ENCODE results near the gene SNX24.
A peak's percentile ranks its signal among the peaks of the same experiment; 100 is the strongest.
"Not testable (repeated sequence)": the region's sequence is repeated elsewhere in the genome, so short reads cannot be mapped to it uniquely, and the experiment has no call there.

Gene SNX24

GRCh38 chr5:122871661-122872060 is 26.2 kb downstream of the SNX24 start:
- peak; percentile 38 to 43 for DNase-seq

GRCh38 chr5:122874179-122874875 is 28.9 kb downstream of the SNX24 start:
- DNase-seq, result peak; percentile 20 to 26

- DNase-seq, result peak; percentile 73 to 75
Measured at GRCh38 chr5:122877518-122877917, 32.1 kb downstream of the SNX24 start.

GRCh38 chr5:122879076-122879475 is 33.7 kb downstream of the SNX24 start:
- no peak for DNase-seq

GRCh38 chr5:122880170-122880689 is 34.8 kb downstream of the SNX24 start:
- DNase-seq, result no peak

- DNase-seq, result no peak
Measured at GRCh38 chr5:122880749-122881148, 35.3 kb downstream of the SNX24 start.

GRCh38 chr5:122882831-122883230 is 37.4 kb downstream of the SNX24 start:
- DNase-seq, result no peak

- DNase-seq, result no peak
Measured at GRCh38 chr5:122885045-122885517, 39.7 kb downstream of the SNX24 start.

GRCh38 chr5:122885891-122886290 is 40.5 kb downstream of the SNX24 start:
- no peak for DNase-seq

- no peak for DNase-seq
Measured at GRCh38 chr5:122895141-122895540, 49.7 kb downstream of the SNX24 start.

GRCh38 chr5:122896598-122897282 is 51.3 kb downstream of the SNX24 start:
- peak; percentile 3 to 8 for DNase-seq

GRCh38 chr5:122897283-122897602 is 51.8 kb downstream of the SNX24 start:
- no peak for DNase-seq

GRCh38 chr5:122901346-122901745 is 55.9 kb downstream of the SNX24 start:
- no peak for DNase-seq

- no peak for DNase-seq
Measured at GRCh38 chr5:122902263-122902662, 56.9 kb downstream of the SNX24 start.

GRCh38 chr5:122906768-122907167 is 61.4 kb downstream of the SNX24 start:
- DNase-seq, result no peak

GRCh38 chr5:122907276-122907675 is 61.9 kb downstream of the SNX24 start:
- no peak for DNase-seq

- DNase-seq, result no peak
Measured at GRCh38 chr5:122908108-122908507, 62.7 kb downstream of the SNX24 start.

- peak in 1 of 2 donors; percentile 4 for DNase-seq
Measured at GRCh38 chr5:122908662-122909061, 63.2 kb downstream of the SNX24 start.

GRCh38 chr5:122909470-122910100 is 64.2 kb downstream of the SNX24 start:
- no peak for DNase-seq

GRCh38 chr5:122913436-122913835 is 68.0 kb downstream of the SNX24 start:
- not testable (repeated sequence) for DNase-seq

- DNase-seq, result no peak
Measured at GRCh38 chr5:122915717-122916461, 70.5 kb downstream of the SNX24 start.

GRCh38 chr5:122916490-122916889 is 71.1 kb downstream of the SNX24 start:
- no peak for DNase-seq

GRCh38 chr5:122919969-122920368 is 74.6 kb downstream of the SNX24 start:
- no peak for DNase-seq

All from inflammatory macrophage (primary cell).